A549 treated with AZD2906 at 1 μM for 4 hours (cell line): ENCODE measurements around the gene BRD8. TPM values are rescaled to one million over a fixed set of nuclear protein-coding genes. Genes with fewer than 3 reads are reported as not detected.

Experiments used
- total RNA-seq: library from RNA; stranded (reverse); fragments of 200-300 nt; extraction: Qiagen RNA extraction; gene quantifications from 5 replicates; pipeline ENCODE4 v1.2.3, GENCODE V29; 2022

Gene BRD8
- 40.8 to 52.2 TPM (median 44.4 TPM) in 5 replicates for total RNA-seq

GRCh38 chr5:138178516-138179276 is at the start of gene BRD8, which contains the start of gene KIF20A:
Gene BRD8, minus strand, starts transcription at chr5:138178630. Its CDS starts 16 bp downstream, at chr5:138178614.
Gene KIF20A, plus strand, starts transcription at chr5:138179112. Its CDS starts 569 bp downstream, at chr5:138179681.

GRCh38 chr5:138213161-138214029 is 35.0 kb upstream of the BRD8 start, which contains the start of gene CDC23:
Gene CDC23, minus strand, starts transcription at chr5:138213323. Its CDS starts 11 bp downstream, at chr5:138213312.

DNA sequence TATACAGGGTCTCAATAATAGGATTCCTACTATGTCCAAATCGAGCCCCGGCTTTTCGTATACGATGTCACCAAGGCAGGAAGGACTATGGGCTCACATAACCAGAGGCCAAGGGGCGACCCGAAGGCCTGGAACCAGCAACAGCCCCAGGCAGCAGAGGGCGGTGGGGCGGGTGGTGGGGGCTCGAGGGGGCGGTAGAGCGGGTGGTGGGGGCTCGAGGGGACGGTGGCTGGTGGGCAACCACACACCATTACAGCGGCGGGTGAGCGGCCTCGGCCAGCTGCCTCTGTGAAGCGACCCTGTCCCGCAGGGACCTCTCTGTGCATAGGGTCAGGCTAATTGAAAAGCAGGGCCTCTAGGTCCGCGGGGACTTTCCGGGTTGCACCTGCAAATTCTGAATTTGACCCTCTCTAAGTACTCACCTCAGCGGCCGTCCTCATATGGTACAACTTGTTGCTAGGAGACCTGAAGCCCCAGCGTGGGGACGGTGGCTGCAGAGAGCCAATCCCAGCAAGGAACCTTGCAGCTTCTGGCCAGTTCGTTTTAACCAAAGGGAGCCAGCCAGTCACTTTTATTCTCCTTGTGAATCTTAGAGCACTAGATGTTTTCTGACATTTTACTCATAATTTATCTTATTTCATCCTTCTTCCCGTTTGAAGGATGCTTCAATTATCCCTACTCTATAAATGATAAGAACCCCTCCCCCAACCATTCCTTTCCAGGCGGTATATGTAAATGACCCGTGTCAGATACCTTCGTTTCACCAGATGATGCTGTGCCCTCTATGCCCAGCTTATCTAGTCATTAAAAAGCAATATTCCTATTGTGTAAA is 39.3 kb downstream of the BRD8 start, which contains the start of gene NME5:
TSS of gene NME5 (minus strand) at position 480 of the 832 bp plus-strand sequence. CDS start 648 bp downstream, outside the sequence.

Other genes starting within 250 kb of the BRD8 start
- gene FAM13B, start 145.6 kb downstream of the BRD8 start, total RNA-seq = 10.0 to 15.3 TPM (median 11.4 TPM) in 5 replicates
- not detected in 5 replicates for gene WNT8A, start 94.6 kb downstream of the BRD8 start, total RNA-seq
- not detected in 5 replicates for gene NME5, start 39.2 kb downstream of the BRD8 start, total RNA-seq
- 36.3 to 47.1 TPM (median 41.8 TPM) in 5 replicates for gene KIF20A, start 482 bp upstream of the BRD8 start, total RNA-seq
- gene CDC23, start 34.7 kb upstream of the BRD8 start, total RNA-seq = 22.3 to 34.2 TPM (median 25.5 TPM) in 5 replicates
- 0.06 to 0.14 TPM (median 0.10 TPM) in 4 of 5 replicates, not detected in the other for gene GFRA3, start 96.0 kb upstream of the BRD8 start, total RNA-seq
- 8.7 to 12.0 TPM (median 9.2 TPM) in 5 replicates for gene CDC25C, start 153.2 kb upstream of the BRD8 start, total RNA-seq
- 18.5 to 20.2 TPM (median 19.0 TPM) in 5 replicates for gene FAM53C, start 159.6 kb upstream of the BRD8 start, total RNA-seq
- gene KDM3B, start 174.1 kb upstream of the BRD8 start, total RNA-seq = 35.8 to 47.6 TPM (median 38.7 TPM) in 5 replicates